B cell (primary cell): Measurements from ENCODE around the gene NDST1. TPM values are rescaled to one million over a fixed set of nuclear protein-coding genes. Genes with fewer than 3 reads are reported as not detected.

Experiments used
- ATAC-seq: fragments of 200-7000 bp; cut with Tn5 transposase; one replicate; pipeline ENCODE4 v1.10.0; 2021; ENCODE audit warnings: low read depth, mild to moderate bottlenecking, moderate number of reproducible peaks, moderate library complexity
- CTCF ChIA-PET: fragments of 350-600 bp; sonication (Branson Sonifier 250); formaldehyde crosslinking; loops from one replicate; lab custom pipeline; 2021; ENCODE audit warnings: antibody characterized with exemption, inconsistent platforms; lab: Charles Lee
- POLR2A ChIA-PET: fragments of 350-600 bp; sonication (Branson Sonifier 250); formaldehyde crosslinking; loops from one replicate; lab custom pipeline; 2021; ENCODE audit warnings: antibody characterized with exemption; lab: Charles Lee
- DNase-seq: peaks from one replicate; pipeline ENCODE4 v3.0.0; 2013
- H2AFZ ChIP-seq: 2 replicates; pipeline ENCODE4 v1.6.1; 2012; ENCODE audit warnings: mild to moderate bottlenecking, low read depth, low read length; ENCODE audit not compliant: insufficient read depth, poor library complexity, severe bottlenecking
- H3K27ac ChIP-seq, 2 donors: 1 replicate in 1 of 2; 2 replicates in 1 of 2; pipeline ENCODE4 v1.5.1; 2012 to 2013; ENCODE audit warnings: low read length in 2 of 2, mild to moderate bottlenecking in 2 of 2, moderate library complexity in 1 of 2
- H3K27me3 ChIP-seq, 4 experiments: fragments of 200-600 bp in 1 of 4; sonication (generic) in 1 of 4; replicated peaks in 1 of 4; 1 replicate in 2 of 4; 2 replicates in 2 of 4; pipeline versions ENCODE4 v1.6.1 to v1.7.0; 2013 to 2016; ENCODE audit warnings: low read length in 3 of 4, mild to moderate bottlenecking in 2 of 4, mixed read lengths in 1 of 4, moderate library complexity in 1 of 4; ENCODE audit not compliant: insufficient read depth in 4 of 4, control insufficient read depth in 3 of 4; ENCODE audit errors: control extremely low read depth in 1 of 4
- H3K36me3 ChIP-seq, 2 experiments: replicated peaks in 1 of 2; 1 replicate in 1 of 2; 2 replicates in 1 of 2; pipeline versions ENCODE4 v1.6.1 to v1.7.1; 2013; ENCODE audit warnings: low read length in 1 of 2; ENCODE audit not compliant: insufficient read depth in 2 of 2, control insufficient read depth in 1 of 2; ENCODE audit errors: control extremely low read depth in 1 of 2, extremely low read depth in 1 of 2
- H3K4me1 ChIP-seq, 2 donors: fragments of 200-600 bp in 1 of 2; sonication (generic) in 1 of 2; 1 replicate in 1 of 2; 2 replicates in 1 of 2; pipeline versions ENCODE4 v1.5.1 to v1.6.1; 2013 to 2017; ENCODE audit warnings: low read length in 2 of 2; ENCODE audit not compliant: control insufficient read depth in 2 of 2, insufficient read depth in 2 of 2
- H3K4me2 ChIP-seq: replicated peaks from 2 replicates; pipeline ENCODE3; 2012; ENCODE audit warnings: mild to moderate bottlenecking, low read depth, low read length; ENCODE audit not compliant: poor library complexity, severe bottlenecking
- H3K4me3 ChIP-seq, 5 experiments: fragments of 200-600 bp in 1 of 5; sonication (generic) in 1 of 5; 1 replicate in 3 of 5; 2 replicates in 2 of 5; pipeline versions ENCODE4 v1.5.1 to v1.7.0; 2011 to 2016; ENCODE audit warnings: low read length in 4 of 5, mild to moderate bottlenecking in 4 of 5, low read depth in 2 of 5, control low read depth in 1 of 5, moderate library complexity in 1 of 5; ENCODE audit not compliant: insufficient read depth in 1 of 5; ENCODE audit errors: control extremely low read depth in 1 of 5, extremely low read depth in 1 of 5
- H3K79me2 ChIP-seq: fragments of 200-600 bp; sonication (generic); one replicate; pipeline ENCODE4 v1.6.0; 2016; ENCODE audit warnings: low read length; ENCODE audit not compliant: control insufficient read depth, insufficient read depth
- H3K9ac ChIP-seq: fragments of 200-600 bp; sonication (generic); 2 replicates; pipeline ENCODE4 v1.6.1; 2017; ENCODE audit warnings: mild to moderate bottlenecking, low read length, moderate library complexity
- H3K9me3 ChIP-seq, 3 donors: one replicate each; pipeline versions ENCODE4 v1.6.1 to v1.7.1; 2013; ENCODE audit warnings: low read length in 2 of 3; ENCODE audit not compliant: control insufficient read depth in 2 of 3, insufficient read depth in 1 of 3; ENCODE audit errors: control extremely low read depth in 1 of 3
- H4K20me1 ChIP-seq: 2 replicates; pipeline ENCODE4 v1.6.0; 2012; ENCODE audit warnings: mild to moderate bottlenecking, low read length; ENCODE audit not compliant: insufficient read depth, control insufficient read depth, poor library complexity, severe bottlenecking
- H3K27ac Mint-ChIP-seq: one replicate; pipeline ENCODE4 v1.8.0; 2021; ENCODE audit warnings: mixed read lengths
- H3K27me3 Mint-ChIP-seq: one replicate; pipeline ENCODE4 v1.8.0; 2021; ENCODE audit warnings: mixed read lengths
- H3K4me1 Mint-ChIP-seq: one replicate; pipeline ENCODE4 v1.8.0; 2021; ENCODE audit warnings: mixed read lengths
- H3K4me3 Mint-ChIP-seq: one replicate; pipeline ENCODE4 v1.8.0; 2021; ENCODE audit warnings: mixed read lengths
- H3K9me3 Mint-ChIP-seq: one replicate; pipeline ENCODE4 v1.8.0; 2022; ENCODE audit warnings: mixed read lengths; ENCODE audit not compliant: insufficient read depth
- EZH2 ChIP-seq: IDR thresholded peaks from 2 replicates; pipeline ENCODE4 v1.6.1; 2012; ENCODE audit warnings: borderline replicate concordance, low read depth, mild to moderate bottlenecking, moderate library complexity, low read length; ENCODE audit not compliant: insufficient read depth, poor library complexity, severe bottlenecking
- WGBS: methylation state at CpG from one replicate; pipeline ENCODE4 v1.1.5; 2013; ENCODE audit warnings: missing lambda C conversion rate; ENCODE audit not compliant: insufficient coverage; 5-methylcytosine and 5-hydroxymethylcytosine counted together
- intact Hi-C: fragments of 100-400 bp; cut with micrococcal nuclease; formaldehyde crosslinking; loops from one replicate; pipeline ENCODE4 v1.10.0; 2022
- polyA plus RNA-seq: library from polyadenylated mRNA; depleted of rRNA; stranded (reverse); fragments of >200 nt; gene quantifications from 2 replicates; pipeline ENCODE4 v1.2.3, GENCODE V29; 2012
- total RNA-seq, 2 donors: library from RNA; stranded (reverse); fragments of 120-200 nt in 1 of 2; gene quantifications; 1 replicate in 1 of 2; 2 replicates in 1 of 2; pipeline versions ENCODE4 v1.2.3 to v1.2.4, GENCODE V29; 2013 to 2022
- TF ChIP-seq, protein P1 (sequence below): fragments of 200-600 bp; IDR thresholded peaks from one replicate; pipeline ENCODE4 v1.8.0; 2022; ENCODE audit warnings: antibody characterized with exemption, mild to moderate bottlenecking

NDST1 gene
- total and polyA plus RNA-seq, 2 donors (not counting 1 experiment from before 2014, with no cell fraction given) = 4.3 to 7.0 TPM

DNA sequence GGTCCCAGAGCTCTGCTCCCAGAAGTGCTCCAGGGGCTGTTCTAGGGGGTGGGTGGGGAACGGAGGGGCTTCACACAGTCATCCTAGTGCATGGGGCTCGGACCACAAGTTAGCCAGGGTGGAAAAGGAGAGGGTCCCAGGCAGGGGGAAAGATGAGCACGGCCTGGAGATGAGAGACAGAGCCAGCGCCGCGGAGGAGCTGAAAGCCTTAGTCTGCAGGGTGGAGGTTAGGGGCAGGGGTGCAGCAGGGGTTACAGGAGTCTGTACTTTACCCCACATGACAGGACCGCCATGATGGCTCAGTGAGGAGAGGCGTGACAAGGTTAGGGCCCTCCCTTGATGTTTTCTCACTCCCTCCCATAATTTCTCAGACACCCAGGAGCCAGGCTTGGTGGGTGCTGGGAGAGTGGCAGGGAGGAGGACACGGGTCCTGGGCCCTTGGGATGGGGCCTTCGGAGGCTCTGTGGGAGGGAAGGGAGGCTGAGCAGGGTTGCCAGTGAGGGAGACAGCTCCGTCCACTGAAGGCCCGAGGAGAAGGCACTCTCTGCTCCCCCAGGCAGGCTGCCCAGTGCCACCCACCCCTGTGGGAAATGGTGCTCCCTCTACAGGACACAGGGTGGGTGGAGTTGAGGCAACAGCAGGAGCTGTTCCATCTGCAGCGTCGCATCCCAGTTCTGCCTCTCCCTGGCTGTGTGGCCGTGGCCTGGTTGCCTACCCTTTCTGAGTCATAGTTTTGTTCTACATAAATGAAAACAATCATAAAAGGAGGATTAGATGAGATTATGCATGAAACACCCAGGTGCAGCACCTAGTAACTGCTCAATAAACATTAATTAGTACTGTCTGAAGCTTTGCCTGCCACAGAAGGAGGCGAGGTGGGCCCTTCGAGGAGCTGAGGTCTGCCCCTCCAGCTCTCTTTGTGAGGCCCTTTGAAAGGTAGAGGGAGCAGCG lies 66.2 kb downstream of the NDST1 start:
- H3K4me3 ChIP-seq = no peak overlapping the region
- TF ChIP-seq, protein P1, sequence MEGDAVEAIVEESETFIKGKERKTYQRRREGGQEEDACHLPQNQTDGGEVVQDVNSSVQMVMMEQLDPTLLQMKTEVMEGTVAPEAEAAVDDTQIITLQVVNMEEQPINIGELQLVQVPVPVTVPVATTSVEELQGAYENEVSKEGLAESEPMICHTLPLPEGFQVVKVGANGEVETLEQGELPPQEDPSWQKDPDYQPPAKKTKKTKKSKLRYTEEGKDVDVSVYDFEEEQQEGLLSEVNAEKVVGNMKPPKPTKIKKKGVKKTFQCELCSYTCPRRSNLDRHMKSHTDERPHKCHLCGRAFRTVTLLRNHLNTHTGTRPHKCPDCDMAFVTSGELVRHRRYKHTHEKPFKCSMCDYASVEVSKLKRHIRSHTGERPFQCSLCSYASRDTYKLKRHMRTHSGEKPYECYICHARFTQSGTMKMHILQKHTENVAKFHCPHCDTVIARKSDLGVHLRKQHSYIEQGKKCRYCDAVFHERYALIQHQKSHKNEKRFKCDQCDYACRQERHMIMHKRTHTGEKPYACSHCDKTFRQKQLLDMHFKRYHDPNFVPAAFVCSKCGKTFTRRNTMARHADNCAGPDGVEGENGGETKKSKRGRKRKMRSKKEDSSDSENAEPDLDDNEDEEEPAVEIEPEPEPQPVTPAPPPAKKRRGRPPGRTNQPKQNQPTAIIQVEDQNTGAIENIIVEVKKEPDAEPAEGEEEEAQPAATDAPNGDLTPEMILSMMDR = no peak
- TF ChIP-seq EZH2 = no peak
- no peak overlapping the region for H3K27ac ChIP-seq
- no peak overlapping the region for H2AFZ ChIP-seq
- H3K9ac ChIP-seq = no peak overlapping the region
- H3K4me1 ChIP-seq = no peaks in the 10 kb centered on the region
- 95% methylated on average over 12 of the region's 18 CpGs for WGBS
- peaks cover 0 to 3% (median 0%) of the 10 kb centered on the region in 3 donors for H3K9me3 ChIP-seq
- CTCF ChIA-PET = interaction anchor here (1.0 kb wide), 1 partner anchor 14 kb away, joined by 4 read pairs; no protein-coding TSS in a partner anchor
- H3K36me3 ChIP-seq = no peaks in the 10 kb centered on the region
- Mint-ChIP-seq H3K27me3 (no peaks in the 10 kb centered on the region), H3K4me3 (no peak overlapping the region), H3K4me1 (no peaks in the 10 kb centered on the region), H3K9me3 (no peaks in the 10 kb centered on the region), H3K27ac (no peak overlapping the region)
- intact Hi-C loops = no loop called here
- no peaks in the 10 kb centered on the region for H3K27me3 ChIP-seq
- no peaks in the 10 kb centered on the region for H3K79me2 ChIP-seq
- no peak overlapping the region for H3K4me2 ChIP-seq
- H4K20me1 ChIP-seq = no peaks in the 10 kb centered on the region
- DNase-seq (no peak), ATAC-seq (no peak)
- POLR2A ChIA-PET = no interaction called here
